Measurements from ENCODE around the gene SPTBN2.

Gene SPTBN2

DNA sequence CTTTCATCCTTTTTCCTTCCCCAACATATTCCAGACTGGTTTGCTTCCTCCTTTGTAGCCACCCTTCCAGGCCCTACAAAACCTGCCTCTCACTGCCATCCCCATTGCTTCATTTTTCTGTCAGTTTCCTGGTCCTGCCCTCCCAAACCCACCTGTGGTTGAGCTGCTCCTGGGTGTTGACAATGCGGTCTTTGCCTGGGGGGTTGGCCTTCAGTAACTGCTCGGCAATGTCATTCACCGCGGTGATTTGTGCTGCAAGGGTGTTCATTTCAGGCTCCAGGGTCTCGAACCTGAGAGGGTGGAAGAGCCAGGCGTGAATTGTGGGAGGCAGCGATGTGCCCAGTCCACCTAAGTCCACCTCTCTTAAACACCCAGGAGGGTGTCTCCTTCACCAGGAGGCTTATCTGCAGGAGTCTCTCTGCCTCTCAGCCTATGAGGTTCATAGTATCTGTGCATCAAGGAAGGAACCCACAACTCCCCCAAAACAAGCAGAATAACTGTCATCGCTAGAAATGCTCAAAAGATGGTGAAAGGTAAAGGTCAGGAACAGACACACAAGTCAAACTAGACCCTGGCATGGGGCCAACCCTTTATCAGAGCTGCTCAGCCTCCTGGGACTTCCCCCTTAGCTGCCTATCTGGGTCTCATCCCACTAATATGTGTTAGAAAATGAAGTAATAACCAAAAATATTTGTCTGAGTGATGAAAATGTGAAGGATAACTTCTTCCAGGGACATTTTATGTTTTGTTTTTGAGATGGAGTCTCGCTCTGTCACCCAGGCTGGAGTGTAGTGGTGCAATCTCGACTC lies 27.4 kb downstream of the SPTBN2 start:
- peak; percentile 11 for DNase-seq

DNA sequence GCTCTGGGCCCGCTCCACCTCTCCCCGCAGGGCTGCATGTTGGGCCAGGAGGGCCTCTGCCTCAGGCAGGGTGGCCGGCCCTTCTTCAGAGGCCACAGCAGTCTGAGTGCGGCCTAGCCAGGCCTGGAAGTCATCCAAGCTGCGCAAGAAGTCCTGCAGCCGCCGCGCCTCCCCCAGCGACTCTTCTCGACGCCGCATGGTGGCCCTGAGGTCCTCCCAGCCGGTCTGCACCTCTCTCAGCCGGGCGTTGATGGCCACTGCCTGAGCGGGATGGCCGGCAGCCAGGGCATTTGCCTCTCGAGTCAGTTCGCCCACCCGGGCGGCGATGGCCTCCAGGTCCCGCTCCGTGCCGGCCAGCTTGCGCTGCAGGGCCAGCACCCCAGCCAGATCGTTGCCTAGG lies 28.3 kb downstream of the SPTBN2 start:
- DNase-seq: no peak

DNA sequence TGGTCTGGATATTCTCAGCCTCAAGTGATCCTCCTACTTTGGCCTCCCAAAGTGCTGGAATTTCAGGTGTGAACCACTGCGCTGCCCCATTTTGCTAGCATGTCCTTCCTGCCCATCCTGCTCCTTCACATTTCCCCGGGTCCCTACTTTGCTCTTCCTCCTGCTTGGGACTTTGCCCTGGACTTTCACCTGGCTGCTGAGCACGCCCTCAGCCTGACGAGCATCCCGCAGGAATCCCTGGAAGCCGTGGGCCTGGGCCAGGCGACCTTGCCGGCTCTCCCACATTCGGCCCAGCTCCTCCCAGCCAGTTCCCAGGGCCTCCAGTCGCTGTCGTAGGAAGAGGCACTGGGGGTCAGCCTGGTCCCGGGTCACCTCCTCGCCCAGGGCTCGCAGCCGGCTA lies 28.7 kb downstream of the SPTBN2 start:
- DNase-seq: no peak

DNA sequence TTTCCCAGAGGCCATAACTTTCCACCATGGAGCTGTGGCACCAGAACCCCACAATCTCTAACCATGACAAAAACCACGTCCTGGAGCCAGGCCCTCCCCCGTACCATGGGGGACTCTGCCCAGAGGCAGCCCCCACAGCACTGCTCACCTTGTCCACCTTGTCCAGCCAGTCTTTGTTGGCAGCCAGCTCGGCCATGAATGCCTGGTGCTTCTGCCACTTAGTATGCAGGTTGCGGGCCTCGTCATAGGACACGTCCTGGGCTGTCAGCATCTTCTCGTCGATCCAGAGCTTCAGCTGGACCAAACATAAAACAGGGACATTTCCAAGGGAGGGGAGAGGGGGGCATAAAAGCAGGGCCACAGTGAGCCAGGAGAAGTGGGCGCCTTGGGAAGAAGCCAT lies 30.5 kb downstream of the SPTBN2 start:
- no peak for DNase-seq

DNA sequence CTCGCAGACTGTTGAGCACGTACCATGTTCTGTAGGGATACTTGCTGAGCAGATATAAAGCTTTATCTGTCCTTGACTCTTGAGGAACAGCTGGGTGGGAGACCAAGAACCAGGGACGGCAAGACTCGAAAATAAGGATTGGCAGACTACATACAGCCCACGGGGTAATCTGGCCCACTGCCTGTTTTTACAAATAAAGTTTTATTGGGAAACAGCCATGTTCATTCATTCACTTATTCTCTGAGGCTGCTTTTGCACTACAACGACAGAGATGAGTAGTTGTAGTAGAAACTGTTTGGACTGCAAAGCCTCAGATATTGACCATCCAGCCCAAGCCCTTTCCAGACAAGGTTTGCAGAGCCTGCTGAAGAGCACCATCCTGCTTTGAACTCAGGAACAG lies 31.0 kb downstream of the SPTBN2 start:
- DNase-seq: no peak

- no peak for DNase-seq
Observed at GRCh38 chr11:66696146-66696545, 32.9 kb downstream of the SPTBN2 start.

DNA sequence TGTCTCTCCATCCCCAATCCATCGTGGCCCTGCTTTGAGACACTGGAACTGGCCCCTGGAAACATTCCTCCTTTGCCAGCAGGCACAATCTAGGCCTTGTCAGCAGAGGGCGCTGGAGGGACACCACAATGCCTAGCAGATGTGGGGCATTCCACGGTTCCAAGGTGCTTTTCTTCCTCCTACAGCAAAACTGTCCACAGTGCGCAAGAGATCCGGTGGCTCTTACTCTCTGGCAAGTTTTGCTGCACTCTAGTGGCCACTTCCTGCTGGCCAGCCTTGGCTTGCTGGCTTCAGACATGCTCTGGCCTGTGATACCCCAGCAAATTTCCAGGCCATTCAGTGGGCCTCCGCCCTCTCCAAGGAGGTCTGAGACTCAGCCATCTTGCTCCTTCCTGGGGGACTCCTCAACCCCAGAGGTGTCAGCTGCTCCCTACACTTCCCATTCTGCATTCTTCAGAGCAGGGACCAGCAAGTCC lies 34.2 kb downstream of the SPTBN2 start:
- peak; percentile 94 for DNase-seq

DNA sequence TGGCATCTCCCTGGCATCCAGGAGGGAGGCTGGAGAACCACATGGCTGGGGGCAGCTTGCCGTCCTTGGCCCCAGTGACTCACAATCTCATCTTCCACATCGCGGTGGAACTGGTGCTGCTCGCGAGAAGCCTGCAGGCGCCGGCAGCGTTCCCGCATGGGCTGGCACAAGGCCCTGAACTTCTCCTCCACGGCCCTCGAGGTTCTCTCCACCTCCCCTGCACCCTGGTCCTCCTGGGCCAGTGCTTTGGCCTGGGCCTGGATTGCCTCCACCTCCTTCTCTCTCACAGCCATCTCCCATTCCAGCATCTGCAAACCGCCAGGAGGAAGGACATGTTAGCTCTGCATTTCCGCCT lies 35.0 kb downstream of the SPTBN2 start:
- DNase-seq: no peak

- DNase-seq: no peak
Observed at GRCh38 chr11:66693356-66694055, 35.5 kb downstream of the SPTBN2 start.

DNA sequence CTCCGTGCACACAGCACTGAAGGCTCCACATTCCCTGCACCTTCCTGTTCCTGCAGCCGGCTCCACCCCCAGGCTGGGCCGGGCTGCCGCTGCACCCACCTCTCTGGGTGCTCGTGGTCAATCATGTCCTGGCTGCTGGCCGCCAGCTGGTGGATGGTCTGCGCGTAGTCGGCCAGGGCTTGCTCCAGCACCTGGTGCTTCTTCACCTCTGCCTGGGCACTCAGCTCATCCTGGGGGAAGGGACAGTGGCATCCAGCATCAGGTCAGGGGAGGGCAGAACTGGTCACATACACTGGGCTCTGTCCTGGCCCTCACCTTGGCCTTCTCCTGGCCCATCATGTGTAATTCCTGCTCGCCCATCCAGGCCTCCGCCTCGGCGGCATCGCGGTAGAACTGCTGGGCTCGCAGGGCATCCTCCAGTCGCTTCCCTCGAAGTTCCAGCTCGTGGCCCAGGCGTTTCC lies 36.1 kb downstream of the SPTBN2 start:
- no peak for DNase-seq

DNA sequence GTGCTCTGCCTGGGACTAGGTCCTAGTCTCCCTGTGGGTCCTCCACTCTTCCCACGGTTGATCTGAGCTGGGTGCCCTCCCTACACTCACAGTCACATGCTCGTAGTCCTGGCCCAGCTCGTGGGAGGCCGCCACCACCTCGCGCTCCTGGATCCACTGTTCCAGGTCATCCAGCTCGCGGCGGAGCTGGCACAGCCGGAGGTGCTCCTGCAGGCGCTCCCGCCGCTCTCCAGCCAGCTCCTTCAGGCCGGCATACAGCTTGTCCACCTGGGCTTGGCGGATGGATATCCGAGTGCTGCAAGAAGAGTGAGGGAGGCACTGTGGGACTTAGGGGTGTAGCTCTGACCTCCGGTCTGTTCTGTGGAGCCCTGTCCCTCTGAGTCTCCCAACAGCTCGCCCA lies 36.6 kb downstream of the SPTBN2 start:
- DNase-seq: no peak

- DNase-seq: no peak
Observed at GRCh38 chr11:66691311-66691980, 37.6 kb downstream of the SPTBN2 start.

DNA sequence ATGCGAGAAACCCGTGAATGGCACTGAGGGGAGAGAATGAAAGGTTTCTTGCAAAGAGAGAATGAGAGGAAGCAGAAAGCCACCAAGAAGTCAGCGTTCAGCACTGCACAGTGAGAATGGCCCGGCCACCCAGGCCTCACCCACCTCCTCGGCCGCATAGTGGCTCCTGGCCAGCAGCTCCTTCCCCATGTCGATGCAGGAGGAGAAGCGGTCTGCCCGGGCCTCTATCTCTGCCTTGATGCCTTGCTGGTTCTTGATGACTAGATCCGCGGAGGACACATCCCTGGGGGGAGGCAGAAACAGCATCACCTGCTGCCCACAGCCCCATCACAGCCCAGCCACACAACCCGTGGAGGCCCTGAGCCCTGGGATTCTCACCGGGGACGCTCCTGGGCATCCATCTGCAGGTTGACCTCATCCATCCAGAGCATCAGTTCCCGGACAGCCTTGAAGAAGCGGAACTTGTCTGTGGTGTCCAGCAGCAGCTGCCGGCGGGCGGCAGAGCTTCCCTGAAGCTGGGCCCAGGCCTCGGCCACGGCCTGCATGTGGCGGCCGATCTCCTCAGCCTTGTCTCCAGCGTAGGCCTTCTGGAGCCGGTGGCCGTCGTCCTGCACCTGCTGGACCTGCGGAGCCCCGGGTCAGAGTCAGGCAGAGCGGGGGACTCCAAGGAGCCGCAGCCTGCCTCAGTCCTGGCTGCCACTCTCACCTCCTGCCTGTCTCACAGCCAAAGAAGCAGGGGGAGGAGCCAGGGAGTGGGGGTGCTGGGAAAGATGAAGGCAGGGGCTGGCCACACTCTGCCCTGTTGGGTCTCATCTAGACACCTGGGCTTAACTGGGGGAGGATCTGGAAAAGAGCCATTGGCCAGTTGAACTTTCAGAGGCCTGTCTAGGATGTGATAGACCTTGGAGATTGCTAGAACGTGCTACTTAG lies 39.1 kb downstream of the SPTBN2 start:
- DNase-seq: no peak

- DNase-seq: no peak
Observed at GRCh38 chr11:66688561-66689534, 40.2 kb downstream of the SPTBN2 start.

DNA sequence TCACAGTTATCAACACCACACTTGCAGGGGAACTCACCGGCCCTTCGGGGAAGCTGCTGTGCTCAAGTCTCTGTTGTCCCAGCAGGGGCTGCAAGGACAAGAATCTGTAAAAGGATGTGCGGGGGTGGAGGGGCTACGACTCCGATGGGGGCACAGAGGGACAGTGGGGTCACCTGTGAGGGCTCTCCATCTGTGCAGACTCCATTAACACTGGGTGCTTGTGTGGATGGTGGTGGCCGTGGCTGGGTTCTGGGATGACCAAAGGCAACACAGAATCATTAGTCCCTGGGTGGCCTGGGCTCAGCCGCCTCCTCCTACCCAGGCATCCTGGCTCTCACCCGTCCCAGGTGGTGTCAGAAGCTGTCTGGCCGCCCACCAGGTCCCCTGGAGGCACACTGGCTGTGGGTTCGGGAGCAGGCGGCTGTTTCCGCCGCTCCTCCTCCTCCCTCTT lies 41.2 kb downstream of the SPTBN2 start:
- DNase-seq: no peak

- no peak for DNase-seq
Observed at GRCh38 chr11:66686801-66687750, 41.9 kb downstream of the SPTBN2 start.

GRCh38 chr11:66686100-66686785 lies 42.8 kb downstream of the SPTBN2 start:
- no peak for DNase-seq

DNA sequence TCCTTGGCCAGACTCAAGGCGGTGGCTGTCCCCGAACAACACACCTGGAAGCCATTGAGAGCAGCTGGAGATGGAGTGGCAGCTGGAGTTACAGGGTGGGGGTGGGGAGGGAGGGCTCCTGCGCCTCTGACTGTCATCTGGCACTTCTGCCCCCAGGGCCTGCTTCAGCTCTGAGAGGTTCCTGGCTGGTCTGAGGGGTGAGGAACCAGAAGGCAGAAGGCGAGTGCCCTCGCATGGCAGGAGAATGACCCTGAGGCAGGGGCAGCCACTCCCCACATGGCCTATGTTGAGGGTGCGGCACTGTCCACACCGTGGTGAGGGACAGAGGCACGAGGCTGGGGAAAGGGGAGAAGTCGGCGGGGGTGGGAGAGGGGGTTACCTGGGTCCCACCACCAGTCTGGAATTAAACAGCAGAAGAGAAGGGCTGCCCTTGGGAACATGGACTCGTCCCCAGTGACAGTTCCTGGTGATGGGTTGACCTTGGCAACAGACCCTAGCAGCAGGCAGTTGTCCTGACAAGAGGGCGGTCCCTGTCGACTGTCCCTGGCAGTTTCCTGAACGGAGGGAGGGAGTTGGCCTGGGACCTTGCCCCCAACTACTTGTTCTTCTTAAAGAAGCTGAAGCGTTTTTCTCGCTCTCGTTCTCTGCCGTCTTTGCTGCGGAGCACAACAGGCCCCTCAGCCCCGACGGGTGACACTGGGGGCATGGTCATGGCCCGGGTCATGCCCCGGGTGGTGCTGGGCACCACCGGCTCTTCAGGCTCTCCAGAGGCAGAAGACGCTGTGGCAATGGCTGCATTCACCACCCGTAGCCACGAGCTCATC lies 43.5 kb downstream of the SPTBN2 start:
- no peak for DNase-seq

All from fibroblast of skin of back (primary cell).